Prostate gland (tissue), 2 donors: ENCODE data around the gene CYP4F3.

ENCODE experiments used
- CTCF ChIP-seq, 4 experiments: fragments of 200-600 bp in 2 of 4; fragments of 450-650 bp in 2 of 4; sonication (generic) in 2 of 4; IDR thresholded peaks; 1 replicate in 3 of 4; 2 replicates in 1 of 4; pipeline ENCODE4 v1.5.1; 2016 to 2019; ENCODE audit warnings: antibody characterized with exemption in 4 of 4, mild to moderate bottlenecking in 2 of 4, moderate library complexity in 2 of 4
- POLR2A ChIP-seq: fragments of 450-650 bp; IDR thresholded peaks from one replicate; pipeline ENCODE4 v1.6.1; 2016; ENCODE audit warnings: antibody characterized with exemption, mild to moderate bottlenecking

- TF ChIP-seq POLR2A (no peak), CTCF (IDR thresholded peaks at IDR 0.05) (no peak)
Measured at GRCh38 chr19:15701757-15702533, 61.2 kb downstream of the CYP4F3 start.
